Spleen (tissue), 11 donors: ENCODE data around the gene CCL21. TPM values are rescaled to one million over a fixed set of nuclear protein-coding genes. Genes with fewer than 3 reads are reported as not detected.
A peak's percentile ranks its signal among the peaks of the same experiment; 100 is the strongest.

Source experiments
- DNase-seq: peaks from one replicate; pipeline ENCODE4 v3.0.0-alpha.2; 2020
- H3K27ac ChIP-seq, 8 donors: fragments of 200-600 bp; sonication (generic) in 7 of 8; 1 replicate in 4 of 8; 2 replicates in 4 of 8; pipeline versions ENCODE4 v1.5.0 to v1.8.0; 2016 to 2021; ENCODE audit warnings: inconsistent platforms in 4 of 8, mild to moderate bottlenecking in 4 of 8, moderate library complexity in 1 of 8
- H3K27me3 ChIP-seq, 7 donors: fragments of 200-600 bp; sonication (generic) in 6 of 7; replicated peaks in 1 of 7; 1 replicate in 4 of 7; 2 replicates in 3 of 7; pipeline versions ENCODE4 v1.5.0 to v1.8.0; 2016 to 2021; ENCODE audit warnings: inconsistent platforms in 3 of 7, mild to moderate bottlenecking in 1 of 7
- H3K36me3 ChIP-seq, 6 donors: fragments of 200-600 bp; sonication (generic) in 5 of 6; 1 replicate in 4 of 6; 2 replicates in 2 of 6; pipeline versions ENCODE4 v1.5.0 to v1.8.0; 2016 to 2021; ENCODE audit warnings: inconsistent platforms in 2 of 6
- H3K4me1 ChIP-seq, 6 donors: fragments of 200-600 bp; sonication (generic) in 5 of 6; 1 replicate in 3 of 6; 2 replicates in 3 of 6; pipeline versions ENCODE4 v1.5.0 to v1.8.0; 2016 to 2021; ENCODE audit warnings: inconsistent platforms in 3 of 6
- H3K4me3 ChIP-seq, 8 donors: fragments of 200-600 bp; sonication (generic) in 7 of 8; 1 replicate in 4 of 8; 2 replicates in 4 of 8; pipeline versions ENCODE4 v1.5.0 to v1.8.0; 2016 to 2021; ENCODE audit warnings: inconsistent platforms in 4 of 8, mild to moderate bottlenecking in 4 of 8, moderate library complexity in 2 of 8
- H3K9me3 ChIP-seq, 8 donors: fragments of 200-600 bp; sonication (generic) in 7 of 8; 1 replicate in 4 of 8; 2 replicates in 4 of 8; pipeline versions ENCODE4 v1.5.0 to v1.8.0; 2016 to 2021; ENCODE audit warnings: inconsistent platforms in 4 of 8
- CTCF ChIP-seq, 11 experiments: fragments of 200-600 bp in 7 of 11; fragments of 450-650 bp in 4 of 11; sonication (generic) in 4 of 11; IDR thresholded peaks in 8 of 11; conservative IDR thresholded peaks in 3 of 11; 1 replicate in 7 of 11; 2 replicates in 4 of 11; pipeline versions ENCODE4 v1.4.0 to v1.8.0; 2016 to 2021; ENCODE audit warnings: antibody characterized with exemption in 11 of 11, inconsistent platforms in 4 of 11, mild to moderate bottlenecking in 1 of 11
- POLR2A ChIP-seq, 3 donors: fragments of 450-650 bp; IDR thresholded peaks; one replicate each; pipeline ENCODE4 v1.5.1; 2017; ENCODE audit warnings: antibody characterized with exemption in 3 of 3, mild to moderate bottlenecking in 1 of 3
- POLR2AphosphoS5 ChIP-seq, 3 donors: sonication (generic); formaldehyde crosslinking; IDR thresholded peaks; one replicate each; pipeline ENCODE4 v1.5.1; 2017; ENCODE audit warnings: antibody characterized with exemption in 3 of 3
- WGBS, 5 donors: extraction: QIAGEN DNeasy Blood & Tissue Kit in 3 of 5; methylation state at CpG; one replicate each; pipeline versions ENCODE4 v1.1.5 to v1.1.7; 2013 to 2018; 5-methylcytosine and 5-hydroxymethylcytosine counted together
- intact Hi-C: fragments of 100-400 bp; cut with DNase I; formaldehyde crosslinking; loops from one replicate; pipeline ENCODE4 v1.15.0; 2023; ENCODE audit warnings: low total_unique reads
- polyA plus RNA-seq, 3 donors: library from polyadenylated mRNA; stranded (reverse); fragments of 200-250 nt; gene quantifications; one replicate each; pipeline ENCODE4 v1.2.1, GENCODE V29; 2013
- total RNA-seq, 7 donors: library from RNA; depleted of rRNA in 3 of 7; stranded (reverse); fragments of >200 nt in 3 of 7; fragmentation: NEBNext Ultra II Directional in 4 of 7; extraction: Animal tissue kit (Norgen Biotek cat#: 25700) in 4 of 7; gene quantifications; one replicate each; pipeline versions ENCODE4 v1.1.0 to v1.2.1, GENCODE V29; 2016 to 2021
- donor health status: healthy with polysubstance abuse.
- donor health status: DM: no; HTN: no; CAD: no; lungs with moderate emphysema.
- donor health status: DM: no; HTN: no; CAD: no.
- donor health status: Bipolar disorder and iron deficiency.
- donor health status: healthy.
- donor health status: DM: no; HTN: no; CAD: no.
- donor health status: DM: yes; HTN: yes; CAD: no.

The CCL21 gene
- total and polyA plus RNA-seq, 10 donors, result 45.1 to 367 (median 186) TPM

- H3K4me3 ChIP-seq, result no peak overlapping the region
- H3K27ac ChIP-seq, result no peak overlapping the region
- H3K4me1 ChIP-seq, result peaks cover 3 to 25% (median 12%) of the 10 kb centered on the region in 6 donors
- no peaks in the 10 kb centered on the region for H3K36me3 ChIP-seq
- no peak for TF ChIP-seq POLR2AphosphoS5 (IDR thresholded peaks at IDR 0.05)
- no peak for TF ChIP-seq POLR2A (IDR thresholded peaks at IDR 0.05)
- no peak for TF ChIP-seq CTCF (IDR thresholded peaks at IDR 0.05 in 8 of 11, conservative IDR thresholded peaks at IDR 0.05 in 3 of 11)
- 70 to 86% (median 81%) methylated on average over 2 of the region's 2 CpGs for WGBS, 5 donors
- no peaks in the 10 kb centered on the region for H3K27me3 ChIP-seq
- H3K9me3 ChIP-seq, result no peaks in the 10 kb centered on the region
- intact Hi-C loops, result no loop called here
- DNase-seq, result no peak
Observed at GRCh38 chr9:34707130-34707529, 2.8 kb downstream of the CCL21 start.

GRCh38 chr9:34701769-34702736 is 7.9 kb downstream of the CCL21 start:
- TF ChIP-seq POLR2AphosphoS5 (IDR thresholded peaks at IDR 0.05), result peak; percentile 52 to 59 (median 52)
- no peak for TF ChIP-seq POLR2A (IDR thresholded peaks at IDR 0.05)
- peak; percentile 86 to 99 (median 98) for TF ChIP-seq CTCF (IDR thresholded peaks at IDR 0.05 in 8 of 11, conservative IDR thresholded peaks at IDR 0.05 in 3 of 11)
- intact Hi-C loops, result no loop called here
- DNase-seq, result peak; percentile 94
- no peaks in the 10 kb centered on the region for H3K9me3 ChIP-seq
- 2 to 6% (median 3%) methylated on average over 24 to 30 of the region's 30 CpGs for whole genome bisulfite sequencing, 5 donors
- peaks cover 0 to 18% (median 15%) of the 10 kb centered on the region in 6 donors for H3K4me1 ChIP-seq
- H3K4me3 ChIP-seq, result peak overlapping the region; percentile 43 to 93 (median 64)
- peaks cover 0 to 14% (median 0%) of the 10 kb centered on the region in 7 donors for H3K27me3 ChIP-seq
- peak overlapping the region in 7 of 8 donors; percentile 22 to 82 (median 72) for H3K27ac ChIP-seq
- no peaks in the 10 kb centered on the region for H3K36me3 ChIP-seq

GRCh38 chr9:34701023-34701768 is 8.7 kb downstream of the CCL21 start:
- DNase-seq, result peak; percentile 91
- H3K36me3 ChIP-seq, result no peaks in the 10 kb centered on the region
- peaks cover 0 to 18% (median 15%) of the 10 kb centered on the region in 6 donors for H3K4me1 ChIP-seq
- peak; percentile 77 to 95 (median 90) for TF ChIP-seq CTCF (IDR thresholded peaks at IDR 0.05 in 8 of 11, conservative IDR thresholded peaks at IDR 0.05 in 3 of 11)
- no peak for TF ChIP-seq POLR2A (IDR thresholded peaks at IDR 0.05)
- peak; percentile 33 to 70 (median 59) for TF ChIP-seq POLR2AphosphoS5 (IDR thresholded peaks at IDR 0.05)
- H3K4me3 ChIP-seq, result peak overlapping the region; percentile 43 to 93 (median 64)
- intact Hi-C loops, result no loop called here
- H3K27ac ChIP-seq, result peak overlapping the region in 7 of 8 donors; percentile 22 to 82 (median 72)
- no peaks in the 10 kb centered on the region for H3K9me3 ChIP-seq
- peaks cover 0 to 14% (median 0%) of the 10 kb centered on the region in 7 donors for H3K27me3 ChIP-seq
- WGBS, 5 donors, result 11 to 27% (median 12%) methylated on average over 20 to 52 of the region's 52 CpGs
